OCI-LY7 (cell line): ENCODE data around the gene PROB1. TPM values are rescaled to one million over a fixed set of nuclear protein-coding genes. Genes with fewer than 3 reads are reported as not detected.

ENCODE experiments used
- BruUV-seq: library from RNA; stranded (reverse); fragments of 400-500 nt; replicated peaks from 2 replicates; lab custom pipeline; 2021; lab: Mats Ljungman, UMichigan
- CTCF ChIA-PET: fragments of 300-600 bp; sonication (Branson Sonifier 250); formaldehyde crosslinking; loops from one replicate; lab custom pipeline; 2022; ENCODE audit warnings: antibody characterized with exemption; ENCODE audit not compliant: unreplicated experiment; lab: Charles Lee
- POLR2A ChIA-PET: fragments of 300-600 bp; sonication (Branson Sonifier 250); formaldehyde crosslinking; loops from one replicate; lab custom pipeline; 2022; ENCODE audit warnings: antibody characterized with exemption; lab: Charles Lee
- DNase-seq: peaks from one replicate; pipeline ENCODE4 v3.0.0-alpha.2; 2015; ENCODE audit warnings: low spot score
- H2AFZ ChIP-seq: fragments of 200-600 bp; sonication (generic), shearing (Covaris generic); 2 replicates; pipeline ENCODE4 v1.6.1; 2014; ENCODE audit warnings: mild to moderate bottlenecking, antibody characterized with exemption, low read length, moderate library complexity
- H3K27ac ChIP-seq: fragments of 200-600 bp; sonication (generic); 2 replicates; pipeline ENCODE4 v1.5.1; 2014; ENCODE audit warnings: mixed run types, low read depth, mild to moderate bottlenecking, moderate library complexity, low read length, inconsistent platforms; ENCODE audit not compliant: poor library complexity, severe bottlenecking
- H3K36me3 ChIP-seq: fragments of 200-600 bp; sonication (generic); 2 replicates; pipeline ENCODE4 v1.6.1; 2014; ENCODE audit warnings: mild to moderate bottlenecking, antibody characterized with exemption, low read length, moderate library complexity, mixed read lengths; ENCODE audit not compliant: insufficient read depth
- H3K4me1 ChIP-seq: fragments of 200-600 bp; sonication (generic); 2 replicates; pipeline ENCODE4 v1.5.1; 2014; ENCODE audit warnings: mild to moderate bottlenecking, low read length; ENCODE audit not compliant: insufficient read depth, poor library complexity, severe bottlenecking
- H3K4me2 ChIP-seq: fragments of 200-600 bp; sonication (generic); 2 replicates; pipeline ENCODE4 v1.6.1; 2014; ENCODE audit warnings: mild to moderate bottlenecking, low read length
- H3K4me3 ChIP-seq: fragments of 200-600 bp; sonication (generic); 2 replicates; pipeline ENCODE4 v1.5.1; 2014; ENCODE audit warnings: mild to moderate bottlenecking, low read depth, low read length; ENCODE audit not compliant: poor library complexity, severe bottlenecking
- H3K79me2 ChIP-seq: fragments of 200-600 bp; sonication (generic); 2 replicates; pipeline ENCODE4 v1.6.1; 2016; ENCODE audit warnings: low read depth, mild to moderate bottlenecking, low read length, moderate library complexity, mixed read lengths; ENCODE audit not compliant: insufficient read depth
- H3K9me2 ChIP-seq: fragments of 200-600 bp; sonication (generic); 2 replicates; pipeline ENCODE4 v1.6.1; 2016; ENCODE audit warnings: mild to moderate bottlenecking, low read length, mixed read lengths; ENCODE audit not compliant: insufficient read depth
- H3K9me3 ChIP-seq: fragments of 200-600 bp; sonication (generic); 2 replicates; pipeline ENCODE4 v1.6.1; 2014; ENCODE audit warnings: mild to moderate bottlenecking, mixed run types, low read length, mixed read lengths
- H4K20me1 ChIP-seq: fragments of 200-600 bp; sonication (generic); 2 replicates; pipeline ENCODE4 v1.6.1; 2014; ENCODE audit warnings: mild to moderate bottlenecking, antibody characterized with exemption, low read length, moderate library complexity, mixed read lengths; ENCODE audit not compliant: insufficient read depth
- EZH2phosphoT487 ChIP-seq: fragments of 200-600 bp; sonication (generic); IDR thresholded peaks from 2 replicates; pipeline ENCODE4 v1.6.1; 2018; ENCODE audit warnings: low read depth, borderline replicate concordance, mild to moderate bottlenecking, mixed run types, antibody characterized with exemption, low read length, moderate library complexity, mixed read lengths
- intact Hi-C: fragments of 100-400 bp; cut with micrococcal nuclease; formaldehyde crosslinking; loops from one replicate; pipeline ENCODE4 v1.10.0; 2022; ENCODE audit not compliant: unreplicated experiment
- total RNA-seq, 2 experiments: library from RNA; depleted of rRNA in 1 of 2; stranded (reverse); fragments of >200 nt in 1 of 2; shearing (Covaris generic) in 1 of 2; gene quantifications; 2 replicates each; pipeline ENCODE4 v1.2.3, GENCODE V29; 2014 to 2022
- TF ChIP-seq, protein P1 (sequence below): fragments of 200-600 bp; sonication (generic); conservative IDR thresholded peaks from 2 replicates; pipeline ENCODE4 v1.5.1; 2014; ENCODE audit warnings: mild to moderate bottlenecking, antibody characterized with exemption, low read length, moderate library complexity, mixed read lengths

PROB1 gene
- total RNA-seq, 2 experiments from 2014 or later, result 4.6 to 5.9 TPM

DNA sequence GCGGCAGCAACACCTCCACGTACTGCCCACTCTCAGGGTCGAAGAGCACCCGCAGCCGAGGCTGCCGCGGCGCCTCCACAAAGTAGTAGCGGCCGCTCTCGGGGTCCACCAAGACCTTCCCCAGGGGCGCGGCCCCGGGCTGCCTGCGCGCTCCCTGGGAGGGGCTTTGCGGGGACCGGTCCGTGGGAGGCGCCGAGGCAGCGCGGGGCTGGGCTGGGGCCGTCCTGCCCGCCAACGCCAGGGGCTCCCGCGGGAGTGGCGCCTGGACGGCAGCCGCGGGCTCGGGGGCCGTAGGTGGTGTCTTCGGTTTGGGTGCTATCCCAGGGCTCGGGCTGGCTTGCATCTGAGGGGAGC is 2.6 kb downstream of the PROB1 start:
- ChIA-PET POLR2A (interaction anchor here (0.6 to 1.6 kb wide), 4 partner anchors 9 to 116 kb away, joined by 3 to 5 read pairs (median 4); partner anchors contain the start of genes SLC23A1 and SPATA24), CTCF (interaction anchor here (1.3 to 2.2 kb wide), 2 partner anchors 11 to 50 kb away, joined by 3 to 12 read pairs; partner anchors contain the start of genes PAIP2 and SPATA24)
- Histone ChIP-seq H3K9me3 (no peaks in the 10 kb centered on the region), H3K9me2 (no peaks in the 10 kb centered on the region), H2AFZ (peak overlapping the region; percentile 5; the same call in 1 of the 2 replicates), H3K4me2 (peak overlapping the region; percentile 99), H3K36me3 (peaks cover 50% of the 10 kb centered on the region), H3K4me3 (peak overlapping the region; percentile 79), H3K79me2 (peaks cover 52% of the 10 kb centered on the region), H3K4me1 (peaks cover 67% of the 10 kb centered on the region), H4K20me1 (no peaks in the 10 kb centered on the region), H3K27ac (peak overlapping the region; percentile 90)
- intact Hi-C loops, result loop anchor here (1.0 to 5.0 kb wide), 6 partner anchors 9 to 815 kb away; partner anchors contain the start of genes HSPA9, PAIP2 and SLC23A1
- no peak for TF ChIP-seq EZH2phosphoT487
- TF ChIP-seq, protein P1, sequence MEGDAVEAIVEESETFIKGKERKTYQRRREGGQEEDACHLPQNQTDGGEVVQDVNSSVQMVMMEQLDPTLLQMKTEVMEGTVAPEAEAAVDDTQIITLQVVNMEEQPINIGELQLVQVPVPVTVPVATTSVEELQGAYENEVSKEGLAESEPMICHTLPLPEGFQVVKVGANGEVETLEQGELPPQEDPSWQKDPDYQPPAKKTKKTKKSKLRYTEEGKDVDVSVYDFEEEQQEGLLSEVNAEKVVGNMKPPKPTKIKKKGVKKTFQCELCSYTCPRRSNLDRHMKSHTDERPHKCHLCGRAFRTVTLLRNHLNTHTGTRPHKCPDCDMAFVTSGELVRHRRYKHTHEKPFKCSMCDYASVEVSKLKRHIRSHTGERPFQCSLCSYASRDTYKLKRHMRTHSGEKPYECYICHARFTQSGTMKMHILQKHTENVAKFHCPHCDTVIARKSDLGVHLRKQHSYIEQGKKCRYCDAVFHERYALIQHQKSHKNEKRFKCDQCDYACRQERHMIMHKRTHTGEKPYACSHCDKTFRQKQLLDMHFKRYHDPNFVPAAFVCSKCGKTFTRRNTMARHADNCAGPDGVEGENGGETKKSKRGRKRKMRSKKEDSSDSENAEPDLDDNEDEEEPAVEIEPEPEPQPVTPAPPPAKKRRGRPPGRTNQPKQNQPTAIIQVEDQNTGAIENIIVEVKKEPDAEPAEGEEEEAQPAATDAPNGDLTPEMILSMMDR, result no peak
- no TSS peak for BruUV-seq
- no peak for DNase-seq

DNA sequence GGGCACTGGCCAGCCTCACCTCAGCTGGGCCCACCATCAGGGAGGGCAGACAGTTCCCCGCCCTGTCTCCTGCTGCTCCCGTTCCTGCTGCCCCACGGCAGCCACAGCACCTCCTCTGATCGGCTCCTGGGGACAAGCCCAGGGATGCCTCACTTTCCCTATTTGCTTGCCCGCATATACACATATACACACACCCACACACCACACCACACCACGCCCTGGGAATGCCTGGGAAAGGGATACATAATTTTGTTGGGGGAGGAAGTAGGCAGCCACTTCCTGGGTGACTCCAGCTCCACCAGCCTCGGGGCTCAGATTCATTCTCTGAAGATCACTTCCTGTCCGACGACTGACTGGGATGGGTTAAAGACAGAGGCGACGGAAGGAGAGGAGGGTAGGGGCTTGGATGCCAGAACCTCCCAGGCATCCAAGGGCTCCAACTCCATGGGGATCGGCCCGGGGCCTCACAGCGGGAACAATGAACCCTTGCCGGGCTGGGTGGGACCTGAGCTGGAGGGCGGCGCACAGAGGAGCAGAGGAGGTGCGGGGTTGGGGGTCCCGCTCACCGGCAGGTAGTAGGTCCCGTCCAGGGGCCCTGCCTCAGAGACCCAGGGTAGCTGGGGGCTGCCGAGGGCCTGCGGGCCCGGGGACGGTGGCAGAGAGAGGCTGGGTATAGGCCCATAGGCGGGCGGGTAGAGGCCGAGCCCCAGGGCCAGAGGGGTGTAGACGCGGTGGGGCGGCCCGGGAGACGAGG is 3.2 kb downstream of the PROB1 start:
- peak overlapping the region; percentile 99 for H3K4me2 ChIP-seq
- H3K4me3 ChIP-seq, result peak overlapping the region; percentile 79
- DNase-seq, result peak; percentile 76
- CTCF ChIA-PET, result interaction anchor here (0.7 to 2.2 kb wide), 4 partner anchors 11 to 170 kb away, joined by 3 to 12 read pairs (median 4); partner anchors contain the start of genes PAIP2 and SPATA24
- intact Hi-C loops, result loop anchor here (1.0 to 5.0 kb wide), 6 partner anchors 8 to 814 kb away; partner anchors contain the start of genes HSPA9, PAIP2 and SLC23A1
- no peaks in the 10 kb centered on the region for H3K9me3 ChIP-seq
- H3K27ac ChIP-seq, result peak overlapping the region; percentile 90
- peaks cover 58% of the 10 kb centered on the region for H3K79me2 ChIP-seq
- H3K9me2 ChIP-seq, result no peaks in the 10 kb centered on the region
- H2AFZ ChIP-seq, result peak overlapping the region; percentile 5; the same call in 1 of the 2 replicates
- TF ChIP-seq EZH2phosphoT487, result no peak
- no TSS peak for BruUV-seq
- peaks cover 68% of the 10 kb centered on the region for H3K4me1 ChIP-seq
- H3K36me3 ChIP-seq, result peaks cover 55% of the 10 kb centered on the region
- peaks cover 1% of the 10 kb centered on the region; the same call in 1 of the 2 replicates for H4K20me1 ChIP-seq
- POLR2A ChIA-PET, result interaction anchor here (0.6 to 1.6 kb wide), 10 partner anchors 9 to 260 kb away, joined by 3 to 7 read pairs (median 4); partner anchors contain the start of genes SIL1 and SLC23A1
